Activated CD8-positive, alpha-beta memory T cell treated with anti-CD3 and anti-CD28 coated beads for 4 hours (primary cell): ENCODE data around the gene ANXA3.
"Not testable (repeated sequence)": the region's sequence is repeated elsewhere in the genome, so short reads cannot be mapped to it uniquely, and the experiment has no call there.

Source experiments
- DNase-seq, 2 donors: peaks; one replicate each; pipeline ENCODE4 v3.0.0-alpha.2; 2020; ENCODE audit warnings: low read depth in 2 of 2

Gene ANXA3

GRCh38 chr4:78551420-78552351, at the start of gene ANXA3:
TSS of gene ANXA3 (plus strand) at chr4:78551770. CDS start at chr4:78554474, 2,704 bp downstream.
- no peak for DNase-seq

GRCh38 chr4:78506260-78506659, 45.3 kb upstream of the ANXA3 start:
- not testable (repeated sequence) for DNase-seq

- DNase-seq: no peak
Observed at GRCh38 chr4:78509043-78509442, 42.5 kb upstream of the ANXA3 start.

- no peak for DNase-seq
Observed at GRCh38 chr4:78510108-78510507, 41.5 kb upstream of the ANXA3 start.

GRCh38 chr4:78510681-78511080, 40.9 kb upstream of the ANXA3 start:
- no peak for DNase-seq

GRCh38 chr4:78512357-78512920, 39.1 kb upstream of the ANXA3 start:
- DNase-seq: no peak

GRCh38 chr4:78513411-78513975, 38.1 kb upstream of the ANXA3 start:
- DNase-seq: no peak

GRCh38 chr4:78517050-78517652, 34.4 kb upstream of the ANXA3 start:
- no peak for DNase-seq

- DNase-seq: no peak
Observed at GRCh38 chr4:78518561-78518960, 33.0 kb upstream of the ANXA3 start.

- no peak for DNase-seq
Observed at GRCh38 chr4:78519962-78520361, 31.6 kb upstream of the ANXA3 start.

GRCh38 chr4:78520808-78521226, 30.8 kb upstream of the ANXA3 start:
- no peak for DNase-seq

GRCh38 chr4:78524009-78524408, 27.6 kb upstream of the ANXA3 start:
- no peak for DNase-seq

- DNase-seq: no peak
Observed at GRCh38 chr4:78525559-78525958, 26.0 kb upstream of the ANXA3 start.

GRCh38 chr4:78527103-78527502, 24.5 kb upstream of the ANXA3 start:
- DNase-seq: no peak

- DNase-seq: no peak
Observed at GRCh38 chr4:78527555-78527954, 24.0 kb upstream of the ANXA3 start.

GRCh38 chr4:78528327-78528726, 23.2 kb upstream of the ANXA3 start:
- DNase-seq: no peak

GRCh38 chr4:78529569-78530209, 21.9 kb upstream of the ANXA3 start:
- no peak for DNase-seq

- no peak for DNase-seq
Observed at GRCh38 chr4:78532046-78532445, 19.5 kb upstream of the ANXA3 start.

- DNase-seq: no peak
Observed at GRCh38 chr4:78533854-78534253, 17.7 kb upstream of the ANXA3 start.

GRCh38 chr4:78534286-78534955, 17.1 kb upstream of the ANXA3 start:
- DNase-seq: no peak

GRCh38 chr4:78542373-78542772, 9.2 kb upstream of the ANXA3 start:
- DNase-seq: no peak
